GM19099 (cell line): Measurements from ENCODE around the gene CRTAC1.

Experiments
- POLR2A ChIP-seq: IDR thresholded peaks from 3 replicates; pipeline ENCODE4 v1.6.1; 2011; ENCODE audit warnings: low read depth; ENCODE audit not compliant: insufficient read length; ENCODE audit errors: extremely low read depth

CRTAC1 gene

DNA sequence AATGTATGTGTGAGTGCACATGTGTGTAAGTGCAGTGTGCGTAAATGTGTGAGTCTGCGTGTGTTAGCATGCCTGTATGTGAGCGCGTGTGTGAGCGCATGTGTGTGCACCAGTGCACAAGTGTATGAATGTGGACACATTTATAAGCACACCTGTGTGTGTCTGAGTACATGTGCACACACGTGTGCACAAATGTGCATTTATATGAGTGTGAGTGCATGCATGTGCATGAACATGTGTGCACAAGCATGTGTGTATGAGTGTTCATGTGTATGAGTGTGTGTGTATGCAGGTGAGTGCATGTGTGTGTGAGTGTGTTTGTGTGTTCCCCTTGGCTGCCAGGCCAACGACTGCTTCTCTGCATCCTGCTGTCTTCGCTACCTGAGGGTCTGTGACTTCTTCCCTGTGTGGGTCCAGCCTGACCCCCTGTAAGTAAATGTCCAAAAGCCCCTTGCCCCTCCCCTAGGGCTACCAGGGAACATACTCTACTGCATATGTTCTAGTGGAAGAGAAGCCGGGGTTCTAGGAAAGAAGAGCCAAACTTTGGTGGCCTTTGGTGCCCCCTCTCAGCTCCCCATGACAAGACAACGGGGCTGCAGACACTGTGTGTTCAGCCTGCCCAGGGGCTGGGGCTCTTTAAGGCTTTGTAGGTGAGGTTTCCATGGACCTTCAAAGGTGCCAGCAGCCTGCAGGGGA is 163.7 kb downstream of the CRTAC1 start:
- TF ChIP-seq POLR2A = no peak

DNA sequence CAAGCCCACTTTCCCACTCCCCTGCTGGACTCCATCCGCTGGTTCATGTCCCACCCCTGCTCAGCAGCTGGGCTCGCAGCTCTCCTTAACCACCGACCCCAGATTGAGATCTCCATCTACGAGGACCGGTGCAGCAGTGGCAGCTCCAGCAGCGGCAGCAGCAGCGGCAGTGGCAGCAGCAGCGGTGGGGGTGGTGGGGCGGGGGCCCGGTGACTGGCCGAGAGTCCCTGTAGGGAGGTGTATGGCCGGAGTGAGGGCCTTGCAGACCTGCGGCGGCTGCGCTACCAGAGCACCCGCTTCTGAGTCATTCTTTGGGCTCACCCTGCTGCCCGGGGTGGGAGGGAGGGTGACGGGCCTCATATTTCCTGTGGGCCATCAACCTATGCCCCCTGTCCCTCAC is 164.9 kb downstream of the CRTAC1 start:
- no peak for TF ChIP-seq POLR2A

DNA sequence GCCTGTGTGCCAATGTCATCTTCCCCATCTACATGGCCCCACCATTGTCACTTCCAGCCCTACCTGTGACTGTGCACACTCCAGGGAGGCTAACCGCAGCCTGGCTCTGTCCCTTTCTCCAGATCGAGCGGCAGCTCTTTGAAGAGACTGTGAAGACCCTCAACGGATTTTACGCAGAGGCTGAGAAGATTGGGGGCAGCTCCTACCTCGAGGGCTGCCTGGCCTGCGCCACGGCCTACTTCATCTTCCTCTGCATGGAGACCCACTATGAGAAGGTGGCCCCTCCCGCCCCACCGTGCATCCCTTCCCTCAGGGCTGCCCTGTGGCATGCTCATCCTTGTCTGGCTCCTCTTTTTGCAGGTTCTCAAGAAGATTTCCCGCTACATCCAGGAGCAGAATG is 166.6 kb downstream of the CRTAC1 start:
- TF ChIP-seq POLR2A = no peak

DNA sequence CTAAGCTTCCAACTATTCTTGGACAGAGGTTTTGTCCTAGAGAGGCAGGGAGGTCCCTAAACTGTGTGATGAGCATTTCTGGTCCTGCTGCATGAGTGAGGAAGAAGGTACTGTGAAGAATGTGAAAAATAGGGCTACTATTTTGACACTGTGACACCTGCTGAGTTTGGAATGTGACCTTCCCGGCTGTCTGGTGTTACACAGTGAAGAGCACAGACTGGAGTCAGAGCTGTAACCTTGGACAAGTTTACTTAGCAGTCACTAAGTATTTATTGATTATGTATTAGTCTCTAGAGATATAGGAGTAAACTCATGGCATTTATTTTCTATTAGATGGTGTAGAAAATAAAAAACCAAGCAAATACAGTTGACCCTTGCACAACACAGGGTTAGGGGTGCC is 168.5 kb downstream of the CRTAC1 start:
- no peak for TF ChIP-seq POLR2A

DNA sequence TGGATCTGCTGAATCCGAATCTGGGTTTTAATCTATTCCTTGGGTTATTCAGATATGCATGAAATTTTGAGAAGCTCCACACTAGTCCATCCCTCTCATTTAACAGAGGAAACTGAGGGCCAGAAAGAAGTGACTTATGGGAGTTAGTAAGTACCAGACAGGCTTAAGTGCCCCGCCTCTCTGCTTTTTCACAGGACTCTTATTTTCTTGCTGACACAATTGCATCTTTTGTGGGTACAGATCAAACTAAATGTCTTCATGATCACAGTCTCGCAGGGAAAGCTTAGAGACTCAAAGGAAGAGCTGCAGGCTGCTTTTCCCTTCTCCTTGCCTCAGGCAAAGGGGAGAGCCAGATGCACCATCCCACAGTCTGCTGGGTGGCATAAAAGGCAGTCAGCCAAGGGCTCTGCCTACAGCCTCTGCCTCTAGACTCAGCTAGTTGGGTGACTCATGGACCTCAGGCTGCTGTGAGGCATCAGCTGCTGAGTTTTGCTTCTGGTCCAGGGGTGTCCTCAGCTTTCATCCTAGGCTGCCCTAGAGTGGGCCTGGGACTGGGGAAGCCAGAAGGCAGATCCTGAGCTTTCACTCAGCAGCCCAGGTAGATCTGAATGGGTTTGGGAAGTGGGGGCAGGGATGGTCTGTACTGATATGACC is 169.2 kb downstream of the CRTAC1 start:
- TF ChIP-seq POLR2A = no peak

DNA sequence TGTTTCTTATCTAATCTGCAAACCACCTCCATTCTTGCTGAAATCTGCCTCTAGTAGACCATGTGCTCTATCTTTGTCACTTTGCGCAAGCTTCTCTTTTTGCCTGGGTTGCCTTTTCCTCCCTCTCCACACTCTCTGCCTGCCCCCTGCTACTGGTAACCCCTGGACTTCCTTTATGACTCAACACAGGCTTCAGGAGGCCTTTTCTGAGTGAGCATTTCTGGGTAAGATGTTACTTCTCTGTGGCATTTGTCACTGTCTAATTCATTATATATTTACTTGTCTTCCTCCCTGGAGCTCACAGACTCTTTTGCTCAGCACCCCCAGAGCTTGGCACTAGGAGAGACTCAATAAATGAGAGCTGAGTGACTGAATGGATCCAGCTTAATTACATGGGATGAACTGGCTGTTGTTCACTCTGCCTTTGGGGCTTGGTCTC is 172.4 kb downstream of the CRTAC1 start:
- no peak for TF ChIP-seq POLR2A

DNA sequence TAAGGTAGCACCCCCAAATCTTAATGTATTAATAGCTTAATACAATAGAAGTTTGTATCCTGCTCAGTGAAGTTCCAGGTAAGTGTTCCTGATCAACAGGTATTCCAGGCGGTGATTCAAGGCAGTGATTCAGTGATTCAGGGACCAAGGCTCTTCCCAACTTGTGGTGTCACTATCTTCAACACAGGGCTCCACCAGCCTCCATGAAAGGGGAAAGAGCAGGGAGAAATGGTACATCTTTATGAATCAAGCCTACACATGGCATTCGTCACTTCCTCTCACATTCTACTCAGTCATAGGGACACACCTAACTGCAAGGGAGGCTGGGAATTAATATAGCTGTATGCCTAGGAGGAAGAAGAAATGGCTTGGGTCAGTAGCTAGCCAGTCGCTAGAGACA is 175.7 kb downstream of the CRTAC1 start:
- TF ChIP-seq POLR2A = no peak

DNA sequence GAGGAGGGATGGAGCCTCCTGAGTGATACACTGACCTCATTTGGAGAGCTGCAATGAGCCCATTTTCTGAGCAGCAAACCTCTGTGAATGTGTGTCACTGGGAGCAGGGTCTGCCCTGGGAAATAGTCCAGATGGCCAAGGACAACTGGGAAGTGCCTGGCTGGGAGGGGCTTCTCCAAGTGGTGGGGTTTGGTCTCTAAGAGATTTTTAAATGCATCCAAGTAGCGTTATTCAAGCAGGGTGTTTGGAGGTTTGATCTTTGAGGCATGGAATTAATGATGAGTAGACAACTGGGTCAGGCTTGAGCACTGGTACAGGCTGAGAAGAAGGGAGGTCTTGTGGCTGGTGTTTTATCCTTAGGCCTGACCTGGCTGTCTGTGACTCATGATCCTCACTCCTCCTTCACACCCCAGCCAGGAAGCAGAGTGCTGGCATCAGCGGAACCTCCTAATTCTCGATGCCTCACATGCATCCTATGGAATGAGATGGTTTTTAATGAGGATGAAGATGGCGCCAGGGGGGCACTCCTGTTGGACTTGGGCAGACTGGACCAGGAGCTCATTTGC is 177.5 kb downstream of the CRTAC1 start:
- TF ChIP-seq POLR2A = no peak

DNA sequence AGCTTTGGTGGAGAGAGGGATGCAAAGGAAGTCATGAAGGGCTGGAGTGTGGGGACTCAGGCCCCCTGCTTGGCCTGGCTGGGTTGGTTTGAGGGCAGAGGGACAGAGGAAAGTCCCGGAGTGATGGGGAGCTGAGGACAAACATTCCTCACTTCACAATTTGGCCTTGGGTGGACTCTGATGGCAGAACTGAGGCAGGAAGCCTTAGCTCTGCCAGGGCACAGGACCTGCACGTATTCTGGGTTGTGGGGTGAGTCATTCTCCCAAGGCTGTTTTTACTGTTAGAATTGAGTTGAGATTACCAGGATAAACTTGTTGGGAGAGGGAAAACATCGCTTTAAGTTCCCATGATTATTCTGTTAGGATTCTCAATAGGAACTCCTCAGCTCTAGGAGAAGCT is 178.1 kb downstream of the CRTAC1 start:
- no peak for TF ChIP-seq POLR2A

DNA sequence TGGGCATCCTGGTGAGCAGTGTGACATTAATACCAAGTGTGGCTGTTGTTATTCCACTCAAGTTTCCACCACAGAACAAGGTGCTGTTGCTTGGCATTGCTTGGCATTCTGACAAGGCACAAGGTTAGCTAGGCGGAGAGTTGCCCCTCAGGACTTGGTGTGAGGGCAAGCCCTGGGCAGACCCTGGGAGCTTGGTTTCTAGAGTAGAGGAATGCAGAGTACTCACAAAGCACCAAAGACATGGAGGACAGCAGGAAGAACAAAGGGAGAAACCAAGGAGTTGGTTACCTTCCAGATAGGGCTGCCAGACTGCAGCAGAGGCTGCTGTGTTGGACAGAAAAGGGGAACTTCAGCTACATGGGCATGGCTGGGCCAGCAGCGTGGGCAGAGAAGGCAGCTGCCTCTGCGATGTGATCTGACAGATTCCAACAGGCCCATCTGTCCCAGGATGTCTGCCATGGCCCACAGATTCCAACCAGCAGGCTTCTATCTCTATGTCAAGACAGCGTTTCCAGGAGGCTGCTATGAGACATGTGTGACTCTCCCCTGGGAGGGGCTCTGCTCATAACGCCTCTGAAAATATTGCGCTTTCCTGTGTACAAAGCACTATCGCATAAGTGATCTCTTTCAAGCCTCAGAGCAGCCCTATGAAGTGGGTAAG is 178.9 kb downstream of the CRTAC1 start:
- no peak for TF ChIP-seq POLR2A

DNA sequence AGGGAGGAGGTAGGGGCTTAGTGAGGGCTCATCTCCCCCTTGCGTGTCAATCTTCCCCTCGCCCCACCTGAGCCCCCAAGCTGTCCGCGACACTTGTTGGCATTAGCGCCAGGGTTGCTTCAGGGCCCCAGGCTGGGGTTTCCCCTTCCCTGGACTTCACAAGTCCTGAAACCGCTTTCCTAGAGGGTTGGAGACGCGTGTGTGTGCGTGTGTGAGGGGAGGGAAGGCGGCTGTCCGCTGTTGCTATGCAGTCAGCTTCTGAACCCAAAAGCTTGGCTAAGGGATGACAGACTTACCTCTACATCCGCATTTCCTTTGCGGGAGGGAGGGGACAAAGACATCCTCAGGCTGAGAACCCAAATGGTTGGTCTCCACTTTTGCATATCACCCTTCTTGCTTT is 180.0 kb downstream of the CRTAC1 start:
- no peak for TF ChIP-seq POLR2A

DNA sequence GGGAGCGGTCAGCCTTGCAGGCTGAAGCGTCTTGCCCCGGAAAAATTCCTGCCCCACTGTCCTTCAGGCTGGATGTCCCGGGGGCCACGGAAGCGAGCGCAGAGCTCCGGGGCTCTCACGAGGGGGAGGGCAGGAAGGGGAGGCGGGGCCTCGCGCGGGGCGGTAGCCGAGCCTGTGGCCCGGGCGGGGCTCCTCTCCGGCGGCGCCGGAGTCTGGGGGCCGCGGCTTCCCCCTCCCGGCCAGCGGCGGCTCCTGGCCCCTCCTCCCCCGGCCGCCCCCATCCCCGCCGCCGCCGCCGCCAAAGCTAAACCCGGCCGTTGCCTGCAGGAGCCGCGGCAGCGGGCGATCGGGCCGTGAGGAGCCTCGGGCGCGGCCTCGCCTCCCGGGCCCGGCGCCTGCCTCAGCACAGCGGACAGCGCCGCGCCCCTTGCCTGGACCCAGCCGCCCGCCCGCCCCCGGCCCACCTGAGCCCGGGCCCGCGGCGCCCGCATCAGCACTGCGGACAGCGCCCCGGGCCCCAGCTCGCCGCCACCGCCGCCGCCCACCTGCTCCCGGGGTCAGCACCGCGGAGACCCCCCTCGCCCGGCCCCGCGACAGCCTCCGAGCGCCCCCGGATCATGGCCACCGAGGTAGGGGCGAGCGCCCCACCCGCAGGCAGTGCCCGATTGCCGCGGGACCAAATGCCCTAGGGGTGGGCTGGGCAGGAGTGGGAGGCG is 180.6 kb downstream of the CRTAC1 start, which contains the start of gene GOLGA7B:
GOLGA7B (plus strand) TSS at position 157 of the 716 bp plus-strand sequence; CDS start at position 618, 461 bp downstream.
- no peak for TF ChIP-seq POLR2A

DNA sequence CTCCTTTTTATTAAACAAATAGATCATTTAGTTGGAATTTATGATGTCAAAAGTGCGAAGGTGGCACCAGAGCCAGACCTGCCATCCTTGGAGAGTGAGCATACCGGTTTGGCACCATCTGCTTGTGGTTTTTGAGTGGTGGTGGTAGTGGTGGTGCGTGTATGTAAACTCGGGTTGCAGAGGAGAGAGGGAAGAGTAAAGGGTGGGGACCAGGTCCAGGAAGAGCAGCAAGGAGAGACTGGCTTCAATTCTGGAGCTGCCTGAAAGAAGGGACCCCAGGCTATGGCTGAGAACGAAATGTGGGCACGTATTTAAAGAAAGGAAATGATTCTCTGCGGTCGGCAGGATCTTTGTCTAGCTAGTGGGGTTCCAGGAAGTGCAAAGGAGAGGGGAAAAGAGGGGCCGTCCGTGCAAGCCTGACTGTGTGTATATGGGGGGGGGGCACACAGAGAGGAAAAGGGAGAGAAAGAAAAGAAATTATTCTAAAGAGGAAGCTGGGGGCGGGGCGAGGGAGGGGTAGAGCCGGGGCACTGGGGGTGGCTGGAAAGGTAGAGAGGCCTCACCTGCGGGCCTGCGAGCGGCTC is 181.2 kb downstream of the CRTAC1 start:
- TF ChIP-seq POLR2A = no peak

DNA sequence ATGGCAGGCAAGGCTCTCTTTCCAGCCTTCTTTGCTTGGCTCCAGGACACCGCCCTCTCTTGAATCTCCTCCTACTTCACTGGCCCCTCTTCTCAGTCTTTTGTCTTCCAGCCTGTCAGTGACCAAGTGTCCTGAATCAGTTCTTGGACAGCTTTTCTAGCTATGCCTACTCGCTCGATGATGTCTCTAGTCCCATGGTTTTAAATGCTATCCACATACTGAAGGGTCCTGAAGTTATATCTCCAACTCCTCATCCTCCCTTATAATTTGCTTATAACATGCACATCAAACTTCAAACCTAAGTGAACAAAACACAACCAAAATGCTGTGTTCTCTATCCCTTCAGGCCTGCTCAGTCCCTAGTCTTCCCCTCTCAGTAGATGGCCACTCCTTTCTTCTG is 185.7 kb downstream of the CRTAC1 start:
- no peak for TF ChIP-seq POLR2A

DNA sequence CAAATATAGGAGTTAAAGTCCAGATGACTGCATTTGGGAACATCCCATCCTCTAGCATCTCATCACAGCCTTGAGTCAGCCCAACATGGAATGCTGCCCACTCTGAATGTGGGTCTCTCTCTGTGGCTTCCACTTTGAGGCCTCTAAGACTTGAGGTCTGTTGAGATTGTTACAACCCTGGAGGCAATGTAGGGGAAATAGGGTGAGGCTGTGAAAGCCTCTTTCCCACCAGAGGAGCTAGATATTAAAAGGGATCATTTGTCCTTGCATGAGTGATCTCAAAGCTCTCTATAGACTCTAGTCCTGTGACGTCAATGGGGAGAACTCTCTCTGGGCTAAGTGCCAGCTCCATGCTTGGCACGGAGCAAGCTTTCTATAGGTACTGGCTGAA is 187.1 kb downstream of the CRTAC1 start:
- no peak for TF ChIP-seq POLR2A
